ENCODE data around the gene HSPG2. TPM values are rescaled to one million over a fixed set of nuclear protein-coding genes. Genes with fewer than 3 reads are reported as not detected.

HSPG2 gene
- total RNA-seq, 1 donor from 2014 or later, result 221 TPM

DNA sequence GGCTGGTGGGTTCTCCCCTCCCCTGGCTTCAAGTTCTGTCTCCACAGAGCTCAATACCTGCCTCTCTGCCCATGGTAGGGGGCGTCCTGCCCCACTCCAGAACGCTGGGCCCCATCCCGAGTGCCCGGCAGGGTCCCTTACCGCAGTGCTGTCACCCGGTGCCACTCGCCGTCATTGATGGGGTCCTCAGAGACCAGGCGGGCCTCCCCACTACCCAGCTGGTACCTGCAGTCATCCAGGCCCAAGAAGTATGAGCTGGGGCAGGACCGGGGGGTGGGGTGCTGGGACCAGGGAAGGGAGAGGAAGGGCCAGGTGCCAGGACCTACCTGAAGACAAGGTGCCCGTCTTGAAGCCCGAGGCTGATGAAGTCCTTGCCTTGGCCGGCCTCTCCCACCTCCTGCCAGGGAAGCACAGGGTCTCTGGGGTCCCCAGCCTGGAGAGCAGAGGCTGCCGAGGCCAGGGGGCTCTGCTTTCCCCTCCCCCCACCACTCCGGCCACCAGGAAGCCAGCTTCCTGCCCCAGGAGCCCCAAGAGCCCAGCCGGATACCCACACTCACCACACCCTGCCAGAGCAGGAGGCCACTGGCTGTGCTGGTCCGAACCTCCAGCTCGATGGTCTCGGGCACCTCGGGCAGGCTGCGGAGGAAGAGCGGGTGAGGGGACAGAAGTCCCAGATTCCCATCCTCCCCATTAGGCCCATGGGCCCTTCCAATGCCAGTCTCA, 113.0 kb downstream of the HSPG2 start:
- peaks cover 42% of the 10 kb centered on the region for H3K36me3 Mint-ChIP-seq
- no peak for DNase-seq (ENCODE audit: low spot score in 2 of 2, unreplicated experiment in 2 of 2)
- H3K9me3 Mint-ChIP-seq, result no peaks in the 10 kb centered on the region
- TF ChIP-seq, protein P1, sequence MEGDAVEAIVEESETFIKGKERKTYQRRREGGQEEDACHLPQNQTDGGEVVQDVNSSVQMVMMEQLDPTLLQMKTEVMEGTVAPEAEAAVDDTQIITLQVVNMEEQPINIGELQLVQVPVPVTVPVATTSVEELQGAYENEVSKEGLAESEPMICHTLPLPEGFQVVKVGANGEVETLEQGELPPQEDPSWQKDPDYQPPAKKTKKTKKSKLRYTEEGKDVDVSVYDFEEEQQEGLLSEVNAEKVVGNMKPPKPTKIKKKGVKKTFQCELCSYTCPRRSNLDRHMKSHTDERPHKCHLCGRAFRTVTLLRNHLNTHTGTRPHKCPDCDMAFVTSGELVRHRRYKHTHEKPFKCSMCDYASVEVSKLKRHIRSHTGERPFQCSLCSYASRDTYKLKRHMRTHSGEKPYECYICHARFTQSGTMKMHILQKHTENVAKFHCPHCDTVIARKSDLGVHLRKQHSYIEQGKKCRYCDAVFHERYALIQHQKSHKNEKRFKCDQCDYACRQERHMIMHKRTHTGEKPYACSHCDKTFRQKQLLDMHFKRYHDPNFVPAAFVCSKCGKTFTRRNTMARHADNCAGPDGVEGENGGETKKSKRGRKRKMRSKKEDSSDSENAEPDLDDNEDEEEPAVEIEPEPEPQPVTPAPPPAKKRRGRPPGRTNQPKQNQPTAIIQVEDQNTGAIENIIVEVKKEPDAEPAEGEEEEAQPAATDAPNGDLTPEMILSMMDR (IDR thresholded peaks at IDR 0.05; ENCODE audit: unreplicated experiment), result no peak
- no peaks in the 10 kb centered on the region for H3K27me3 Mint-ChIP-seq (ENCODE audit: low read depth)
- H3K4me1 Mint-ChIP-seq, result no peaks in the 10 kb centered on the region
- no peak overlapping the region for H3K27ac Mint-ChIP-seq
- H3K4me3 Mint-ChIP-seq, result no peak overlapping the region

DNA sequence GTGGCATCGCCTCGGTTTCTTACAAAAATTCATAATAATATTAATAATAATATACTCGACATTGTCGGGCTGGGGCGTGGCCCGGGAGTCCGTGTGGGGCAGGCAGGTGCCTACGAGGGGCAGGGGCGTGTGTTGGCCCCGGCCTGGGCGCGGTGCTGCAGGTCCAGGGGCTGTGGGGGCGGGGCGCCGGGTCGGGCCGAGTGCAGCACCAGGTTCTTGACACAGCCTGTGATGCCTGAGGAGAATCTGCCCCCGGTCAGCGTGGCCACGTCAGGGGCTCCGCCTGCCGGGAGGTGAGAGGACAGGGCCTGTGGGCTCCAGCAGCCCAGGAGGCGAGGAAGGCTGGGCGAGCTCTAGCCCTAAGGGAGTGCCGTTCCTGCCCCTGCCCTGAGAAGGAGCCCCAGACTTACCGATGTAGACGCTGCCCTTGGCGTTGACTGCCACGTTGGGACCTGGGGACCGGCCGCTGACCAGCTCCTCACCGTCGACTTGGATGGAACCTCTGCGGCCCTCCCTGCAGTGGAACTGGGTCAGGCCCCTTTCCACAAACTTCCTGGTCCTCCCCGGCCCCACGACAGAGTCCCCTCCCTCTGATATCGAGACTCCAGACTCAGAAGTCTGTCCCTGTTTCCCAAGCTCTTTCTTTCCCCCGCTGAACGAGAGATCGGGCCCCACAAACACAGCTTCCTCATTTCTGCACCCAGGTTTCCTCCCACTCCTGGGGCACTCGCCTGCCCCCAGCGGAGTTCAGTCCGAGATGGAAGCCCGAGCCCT, 113.7 kb downstream of the HSPG2 start:
- Mint-ChIP-seq H3K27ac (no peak overlapping the region), H3K36me3 (peaks cover 40% of the 10 kb centered on the region), H3K4me3 (no peak overlapping the region), H3K9me3 (no peaks in the 10 kb centered on the region), H3K4me1 (no peaks in the 10 kb centered on the region), H3K27me3 (ENCODE audit: low read depth) (no peaks in the 10 kb centered on the region)
- TF ChIP-seq, protein P1 (IDR thresholded peaks at IDR 0.05; ENCODE audit: unreplicated experiment), result no peak
- no peak for DNase-seq (ENCODE audit: low spot score in 2 of 2, unreplicated experiment in 2 of 2)

DNA sequence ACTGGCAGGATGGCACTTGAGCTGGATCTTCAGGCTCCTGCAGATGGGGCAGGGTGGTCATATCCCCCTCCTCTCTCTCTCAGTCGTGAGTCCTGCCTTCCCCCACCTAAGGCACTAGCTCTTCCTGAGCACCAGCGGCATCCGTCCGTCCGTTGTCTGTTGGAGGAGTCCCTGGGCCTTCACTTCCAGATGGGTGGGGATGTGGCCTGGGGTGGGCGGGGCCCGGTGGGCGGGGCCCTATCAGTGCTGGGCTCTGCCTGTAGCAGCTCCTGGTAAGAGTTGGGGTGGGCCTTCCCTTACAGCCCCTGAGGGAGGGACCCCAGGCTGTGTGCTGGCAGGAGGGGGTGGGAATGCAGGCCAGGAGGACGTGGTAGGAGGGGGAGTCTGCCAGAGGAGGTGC, 114.8 kb downstream of the HSPG2 start:
- H3K4me1 Mint-ChIP-seq, result no peaks in the 10 kb centered on the region
- H3K9me3 Mint-ChIP-seq, result no peaks in the 10 kb centered on the region
- H3K27ac Mint-ChIP-seq, result no peak overlapping the region
- no peak overlapping the region for H3K4me3 Mint-ChIP-seq
- H3K27me3 Mint-ChIP-seq (ENCODE audit: low read depth), result no peaks in the 10 kb centered on the region
- H3K36me3 Mint-ChIP-seq, result peaks cover 31% of the 10 kb centered on the region
- TF ChIP-seq, protein P1 (IDR thresholded peaks at IDR 0.05; ENCODE audit: unreplicated experiment), result no peak
- no peak for DNase-seq (ENCODE audit: low spot score in 2 of 2, unreplicated experiment in 2 of 2)

DNA sequence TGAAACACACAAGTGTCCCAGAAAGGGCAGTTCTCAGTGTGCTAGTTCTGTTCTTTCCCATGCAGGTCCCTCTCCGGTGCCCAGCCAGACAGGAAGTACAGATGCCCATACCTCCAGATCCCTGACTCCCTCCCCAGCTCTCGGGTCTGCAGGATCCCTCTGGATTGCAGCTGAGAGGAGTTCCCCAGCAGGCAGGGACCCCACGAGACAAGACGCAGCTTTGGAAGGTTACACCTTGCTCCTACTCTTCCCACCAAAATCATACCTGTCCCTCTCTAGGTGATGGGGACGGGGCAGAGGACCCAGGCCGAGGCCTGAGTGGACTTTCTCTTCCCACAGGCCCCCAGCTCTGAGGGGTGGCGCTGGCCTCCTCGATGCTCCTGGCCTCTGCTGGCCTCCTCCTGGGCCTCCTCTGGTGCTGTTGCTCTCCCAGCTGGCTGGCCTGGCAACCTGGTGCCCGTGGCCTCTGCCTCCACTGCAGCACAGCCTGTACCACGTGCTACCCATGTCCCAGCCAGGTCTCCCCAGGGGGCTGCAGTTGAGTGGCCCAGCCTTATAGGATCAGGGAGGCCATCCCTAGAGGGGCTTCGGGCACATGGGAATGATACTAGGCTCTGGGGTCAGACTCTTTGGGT, 115.6 kb downstream of the HSPG2 start:
- Mint-ChIP-seq H3K27ac (no peak overlapping the region), H3K36me3 (peaks cover 28% of the 10 kb centered on the region), H3K4me1 (no peaks in the 10 kb centered on the region), H3K27me3 (ENCODE audit: low read depth) (no peaks in the 10 kb centered on the region), H3K9me3 (no peaks in the 10 kb centered on the region), H3K4me3 (no peak overlapping the region)
- no peak for DNase-seq (ENCODE audit: low spot score in 2 of 2, unreplicated experiment in 2 of 2)
- TF ChIP-seq, protein P1 (IDR thresholded peaks at IDR 0.05; ENCODE audit: unreplicated experiment), result no peak

DNA sequence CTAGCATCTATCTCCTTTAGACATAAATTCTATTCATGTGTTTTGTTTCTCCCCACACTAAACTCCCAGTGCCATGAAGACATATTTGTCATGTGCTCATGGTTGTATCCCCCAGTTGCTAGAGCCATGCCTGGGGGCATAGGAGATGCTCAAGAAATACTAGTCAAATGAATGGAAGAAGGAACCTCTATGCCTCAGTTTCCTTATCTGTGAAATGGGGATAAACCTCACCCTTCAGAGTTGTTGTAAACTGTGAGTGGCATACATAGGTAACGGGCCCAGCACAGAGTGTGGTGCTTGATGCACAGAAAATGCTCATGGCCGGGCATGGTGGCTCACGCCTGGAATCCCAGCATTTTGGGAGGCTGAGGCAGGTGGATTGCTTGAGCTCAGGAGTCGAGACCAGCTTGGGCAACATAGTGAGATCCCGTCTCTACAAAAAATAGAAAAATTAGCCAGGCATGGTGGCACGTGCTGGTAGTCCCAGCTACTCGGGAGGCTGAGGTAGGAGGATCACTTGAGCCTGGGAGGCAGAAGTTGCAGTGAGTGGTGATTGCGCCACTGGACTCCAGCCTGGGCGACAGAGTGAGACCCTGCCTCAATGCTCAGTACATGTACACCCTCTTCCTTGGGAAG, 116.4 kb downstream of the HSPG2 start:
- H3K4me1 Mint-ChIP-seq, result no peaks in the 10 kb centered on the region
- TF ChIP-seq, protein P1 (IDR thresholded peaks at IDR 0.05; ENCODE audit: unreplicated experiment), result no peak
- no peak for DNase-seq (ENCODE audit: low spot score in 2 of 2, unreplicated experiment in 2 of 2)
- H3K27me3 Mint-ChIP-seq (ENCODE audit: low read depth), result no peaks in the 10 kb centered on the region
- no peak overlapping the region for H3K27ac Mint-ChIP-seq
- peaks cover 23% of the 10 kb centered on the region for H3K36me3 Mint-ChIP-seq
- no peaks in the 10 kb centered on the region for H3K9me3 Mint-ChIP-seq
- no peak overlapping the region for H3K4me3 Mint-ChIP-seq

Measured in mesothelial cell of epicardium (in vitro differentiated cells).